H1 (cell line): ENCODE data around the gene CREG2. TPM values are rescaled to one million over a fixed set of nuclear protein-coding genes. Genes with fewer than 3 reads are reported as not detected.

Experiments used
- JUND ChIP-seq: IDR thresholded peaks from 2 replicates; pipeline ENCODE4 v1.6.1; 2011; ENCODE audit warnings: mild to moderate bottlenecking, improper control_type of control experiment, low read length
- KDM4A ChIP-seq: IDR thresholded peaks from one replicate; pipeline ENCODE4 v1.7.1; 2012; ENCODE audit warnings: low read depth, mild to moderate bottlenecking, moderate library complexity, low read length, inconsistent platforms; ENCODE audit not compliant: severe bottlenecking
- SP4 ChIP-seq: IDR thresholded peaks from 2 replicates; pipeline ENCODE4 v1.6.1; 2012; ENCODE audit warnings: low read length, inconsistent platforms
- TAF7 ChIP-seq: optimal IDR thresholded peaks from 2 replicates; pipeline ENCODE3; 2011; ENCODE audit warnings: low read depth, mild to moderate bottlenecking, inconsistent platforms, low read length, moderate library complexity, borderline replicate concordance
- polyA plus RNA-seq, 7 experiments: library from polyadenylated mRNA; depleted of rRNA in 3 of 7; stranded (reverse) in 5 of 7; unstranded in 2 of 7; fragments of >200 nt in 5 of 7; fragments of 200-250 nt in 2 of 7; gene quantifications; 1 replicate in 5 of 7; 2 replicates in 1 of 7; 4 replicates in 1 of 7; pipeline versions ENCODE4 v1.2.1 to v1.2.3, GENCODE V29; 2011 to 2013; ENCODE audit warnings: missing spikeins in 2 of 7, mixed read lengths in 2 of 7
- total RNA-seq: library from RNA; stranded (reverse); fragmentation: NEBNext Ultra II Directional; extraction: Animal tissue kit (Norgen Biotek cat#: 25700); gene quantifications from 2 replicates; pipeline ENCODE4 v1.2.1, GENCODE V29; 2021

Gene CREG2
- total and polyA plus RNA-seq, 2 of the 8 experiments (the other 6 are each of a cell fraction or from before 2014, with no cell fraction given) = 2.0 to 2.2 TPM

GRCh38 chr2:101415220-101415619 lies 27.9 kb upstream of the CREG2 start (continued):
- TF ChIP-seq KDM4A (no peak), JUND (no peak), TAF7 (no peak), SP4 (no peak)
